ENCODE measurements around the gene SLC12A9.
"Not testable (repeated sequence)": the region's sequence is repeated elsewhere in the genome, so short reads cannot be mapped to it uniquely, and the experiment has no call there.

Gene SLC12A9

GRCh38 chr7:100825751-100826513 lies 26.6 kb upstream of the SLC12A9 start:
- DNase-seq (ENCODE audit: low spot score), result peak; percentile 37

GRCh38 chr7:100826514-100827329 lies 25.8 kb upstream of the SLC12A9 start:
- DNase-seq (ENCODE audit: low spot score), result peak; percentile 83

- peak; percentile 86 for DNase-seq (ENCODE audit: low spot score)
These were observed 24.9 kb upstream of the SLC12A9 start, which contains the start of gene EPHB4 for GRCh38 chr7:100827330-100828226. Gene EPHB4, minus strand, starts transcription at chr7:100827523. Its CDS starts 493 bp downstream, at chr7:100827030.

- no peak for DNase-seq (ENCODE audit: low spot score)
These were observed 23.3 kb upstream of the SLC12A9 start for GRCh38 chr7:100829150-100829716.

GRCh38 chr7:100830396-100830795 lies 22.1 kb upstream of the SLC12A9 start:
- DNase-seq (ENCODE audit: low spot score), result no peak

GRCh38 chr7:100832281-100832633 lies 20.3 kb upstream of the SLC12A9 start:
- DNase-seq (ENCODE audit: low spot score), result no peak

GRCh38 chr7:100835903-100836811 lies 16.4 kb upstream of the SLC12A9 start:
- peak; percentile 93 for DNase-seq (ENCODE audit: low spot score)

- DNase-seq (ENCODE audit: low spot score), result no peak
These were observed 15.8 kb upstream of the SLC12A9 start for GRCh38 chr7:100836812-100837098.

- DNase-seq (ENCODE audit: low spot score), result peak; percentile 94
These were observed 15.2 kb upstream of the SLC12A9 start for GRCh38 chr7:100837099-100837836.

- DNase-seq (ENCODE audit: low spot score), result no peak
These were observed 13.2 kb upstream of the SLC12A9 start for GRCh38 chr7:100839361-100839760.

- DNase-seq (ENCODE audit: low spot score), result no peak
These were observed 11.9 kb upstream of the SLC12A9 start for GRCh38 chr7:100840470-100841100.

GRCh38 chr7:100847360-100847759 lies 5.2 kb upstream of the SLC12A9 start:
- no peak for DNase-seq (ENCODE audit: low spot score)

GRCh38 chr7:100854146-100854895 lies 1.8 kb downstream of the SLC12A9 start:
- DNase-seq (ENCODE audit: low spot score), result no peak

- not testable (repeated sequence) for DNase-seq (ENCODE audit: low spot score)
These were observed 2.4 kb downstream of the SLC12A9 start for GRCh38 chr7:100854899-100855298.

- no peak for DNase-seq (ENCODE audit: low spot score)
These were observed 3.0 kb downstream of the SLC12A9 start for GRCh38 chr7:100855515-100855914.

- DNase-seq (ENCODE audit: low spot score), result no peak
These were observed 4.4 kb downstream of the SLC12A9 start for GRCh38 chr7:100856871-100857282.

- DNase-seq (ENCODE audit: low spot score), result no peak
These were observed 7.3 kb downstream of the SLC12A9 start for GRCh38 chr7:100859856-100860255.

- no peak for DNase-seq (ENCODE audit: low spot score)
These were observed 8.4 kb downstream of the SLC12A9 start for GRCh38 chr7:100860702-100861615.
